H9 (cell line): ENCODE data around the gene STIL. TPM values are rescaled to one million over a fixed set of nuclear protein-coding genes. Genes with fewer than 3 reads are reported as not detected.

Experiments
- DNase-seq: peaks from one replicate; pipeline ENCODE4 v3.0.0-alpha.2; 2017
- H2AFZ ChIP-seq: one replicate; pipeline ENCODE4 v1.6.1; 2013; ENCODE audit warnings: mild to moderate bottlenecking, low read length, control low read depth, moderate library complexity
- H2AK5ac ChIP-seq: 2 replicates; pipeline ENCODE4 v1.6.1; 2013; ENCODE audit warnings: low read length, control low read depth, mixed read lengths; ENCODE audit not compliant: insufficient read length
- H2BK120ac ChIP-seq: one replicate; pipeline ENCODE4 v1.6.1; 2013; ENCODE audit warnings: low read depth, mild to moderate bottlenecking, low read length, control low read depth, inconsistent platforms; ENCODE audit not compliant: poor library complexity, severe bottlenecking
- H2BK12ac ChIP-seq: 2 replicates; pipeline ENCODE4 v1.6.1; 2013; ENCODE audit warnings: low read length, control low read depth, mixed read lengths, low read depth; ENCODE audit not compliant: insufficient read length
- H2BK15ac ChIP-seq: 2 replicates; pipeline ENCODE4 v1.6.1; 2013; ENCODE audit warnings: low read depth, low read length, control low read depth
- H2BK20ac ChIP-seq: one replicate; pipeline ENCODE4 v1.6.1; 2013; ENCODE audit warnings: low read depth, mild to moderate bottlenecking, low read length, control low read depth, inconsistent platforms; ENCODE audit not compliant: poor library complexity, severe bottlenecking
- H2BK5ac ChIP-seq: 2 replicates; pipeline ENCODE4 v1.6.1; 2013; ENCODE audit warnings: low read length, control low read depth, mixed read lengths; ENCODE audit not compliant: insufficient read length
- H3K14ac ChIP-seq: 2 replicates; pipeline ENCODE4 v1.6.1; 2013; ENCODE audit warnings: low read length, control low read depth; ENCODE audit not compliant: insufficient read depth
- H3K18ac ChIP-seq: 2 replicates; pipeline ENCODE4 v1.6.1; 2013; ENCODE audit warnings: low read depth, mild to moderate bottlenecking, mixed read lengths, low read length, control low read depth; ENCODE audit not compliant: insufficient read length
- H3K23ac ChIP-seq: 2 replicates; pipeline ENCODE4 v1.6.1; 2013; ENCODE audit warnings: low read length, control low read depth, mixed read lengths, low read depth; ENCODE audit not compliant: insufficient read length
- H3K23me2 ChIP-seq: 2 replicates; pipeline ENCODE4 v1.6.1; 2013; ENCODE audit warnings: low read depth, mild to moderate bottlenecking, mixed read lengths, low read length, control low read depth; ENCODE audit not compliant: insufficient read length, poor library complexity, severe bottlenecking
- H3K27ac ChIP-seq: 2 replicates; pipeline ENCODE4 v1.5.1; 2013; ENCODE audit warnings: low read length, control low read depth, mixed read lengths, low read depth; ENCODE audit not compliant: insufficient read length
- H3K27me3 ChIP-seq: 2 replicates; pipeline ENCODE4 v1.6.1; 2013; ENCODE audit warnings: low read length, control low read depth, inconsistent platforms; ENCODE audit not compliant: insufficient read depth
- H3K4ac ChIP-seq: 2 replicates; pipeline ENCODE4 v1.6.1; 2013; ENCODE audit warnings: low read depth, mild to moderate bottlenecking, control low read depth, inconsistent platforms, low read length, moderate library complexity
- H3K4me1 ChIP-seq: 2 replicates; pipeline ENCODE4 v1.6.1; 2013; ENCODE audit warnings: low read length, control low read depth, inconsistent platforms; ENCODE audit not compliant: insufficient read depth
- H3K4me2 ChIP-seq: 2 replicates; pipeline ENCODE4 v1.6.1; 2013; ENCODE audit warnings: low read length, control low read depth, mixed read lengths; ENCODE audit not compliant: insufficient read length, insufficient read depth
- H3K56ac ChIP-seq: 2 replicates; pipeline ENCODE4 v1.6.1; 2013; ENCODE audit warnings: low read depth, mild to moderate bottlenecking, mixed read lengths, low read length, control low read depth; ENCODE audit not compliant: insufficient read length
- H3K79me1 ChIP-seq: 2 replicates; pipeline ENCODE4 v1.6.1; 2013; ENCODE audit warnings: low read depth, mild to moderate bottlenecking, moderate library complexity, low read length, control low read depth, inconsistent platforms; ENCODE audit not compliant: insufficient read depth, poor library complexity, severe bottlenecking
- H3K79me2 ChIP-seq: 2 replicates; pipeline ENCODE4 v1.6.1; 2013; ENCODE audit warnings: low read length, control low read depth, inconsistent platforms; ENCODE audit not compliant: insufficient read depth
- H3K9ac ChIP-seq: 2 replicates; pipeline ENCODE4 v1.6.1; 2013; ENCODE audit warnings: low read length, control low read depth, mixed read lengths; ENCODE audit not compliant: insufficient read length; ENCODE audit errors: extremely low read depth
- H3K9me3 ChIP-seq: one replicate; pipeline ENCODE4 v1.6.1; 2013; ENCODE audit warnings: low read depth, low read length, inconsistent platforms; ENCODE audit not compliant: control insufficient read depth
- H3T11ph ChIP-seq: one replicate; pipeline ENCODE4 v1.6.1; 2013; ENCODE audit warnings: mild to moderate bottlenecking, low read length, control low read depth, inconsistent platforms
- H4K20me1 ChIP-seq: one replicate; pipeline ENCODE4 v1.6.1; 2013; ENCODE audit not compliant: control insufficient read depth, insufficient read length, insufficient read depth
- H4K5ac ChIP-seq: 2 replicates; pipeline ENCODE4 v1.6.1; 2013; ENCODE audit warnings: low read depth, mild to moderate bottlenecking, mixed read lengths, low read length, control low read depth; ENCODE audit not compliant: insufficient read length
- H4K8ac ChIP-seq: replicated peaks from 2 replicates; pipeline ENCODE4 v1.6.1; 2013; ENCODE audit warnings: low read length, control low read depth, mixed read lengths, low read depth; ENCODE audit not compliant: insufficient read length
- H4K91ac ChIP-seq: 2 replicates; pipeline ENCODE4 v1.6.1; 2013; ENCODE audit warnings: low read depth, mild to moderate bottlenecking, moderate library complexity, mixed read lengths, low read length, control low read depth; ENCODE audit not compliant: insufficient read length
- H3K27ac Mint-ChIP-seq, 3 experiments: 2 replicates in 2 of 3; 3 replicates in 1 of 3; pipeline ENCODE4 v1.8.0; 2020 to 2021; ENCODE audit warnings: mixed read lengths in 3 of 3, mild to moderate bottlenecking in 1 of 3, moderate library complexity in 1 of 3
- H3K27me3 Mint-ChIP-seq: 2 replicates; pipeline ENCODE4 v1.8.0; 2021; ENCODE audit warnings: low read depth, mild to moderate bottlenecking, moderate library complexity, mixed read lengths
- H3K36me3 Mint-ChIP-seq, 3 experiments: 2 replicates in 2 of 3; 3 replicates in 1 of 3; pipeline ENCODE4 v1.8.0; 2020 to 2021; ENCODE audit warnings: low read depth in 3 of 3, mixed read lengths in 3 of 3; ENCODE audit not compliant: insufficient read depth in 1 of 3
- H3K4me1 Mint-ChIP-seq, 2 experiments: 2 replicates each; pipeline ENCODE4 v1.8.0; 2020; ENCODE audit warnings: mixed read lengths in 2 of 2
- H3K4me3 Mint-ChIP-seq, 2 experiments: 2 replicates in 1 of 2; 3 replicates in 1 of 2; pipeline ENCODE4 v1.8.0; 2020 to 2021; ENCODE audit warnings: mild to moderate bottlenecking in 2 of 2, mixed read lengths in 2 of 2, moderate library complexity in 1 of 2
- H3K9me3 Mint-ChIP-seq, 2 experiments: 2 replicates in 1 of 2; 3 replicates in 1 of 2; pipeline ENCODE4 v1.8.0; 2020; ENCODE audit warnings: mild to moderate bottlenecking in 2 of 2, mixed read lengths in 2 of 2, moderate library complexity in 1 of 2
- CTCF ChIP-seq: fragments of 200-600 bp; sonication (generic); conservative IDR thresholded peaks from 3 replicates; pipeline ENCODE4 v1.8.0; 2021; ENCODE audit warnings: antibody characterized with exemption, mild to moderate bottlenecking
- WGBS: extraction: QIAGEN DNeasy Blood & Tissue Kit; methylation state at CpG from one replicate; pipeline ENCODE4 v1.1.7; 2013; ENCODE audit warnings: missing lambda C conversion rate, low lambda C conversion rate, mixed read lengths; ENCODE audit not compliant: insufficient read length; ENCODE audit errors: extremely low coverage; 5-methylcytosine and 5-hydroxymethylcytosine counted together
- total RNA-seq: library from RNA; stranded (reverse); gene quantifications from 2 replicates; pipeline ENCODE4 v1.2.1, GENCODE V29; 2021

Gene STIL
- total RNA-seq, 1 experiment from 2014 or later: 26.6 TPM

- H4K8ac ChIP-seq: no peak overlapping the region
- no peaks in the 10 kb centered on the region for H3K79me1 ChIP-seq
- no peak overlapping the region for H3K14ac ChIP-seq
- no peak overlapping the region for H3K9ac ChIP-seq
- no peak overlapping the region for H2BK120ac ChIP-seq
- H3T11ph ChIP-seq: no peak overlapping the region
- no peaks in the 10 kb centered on the region; the same call in 1 of the 2 replicates for H3K4me1 ChIP-seq
- no peak overlapping the region for H3K27ac ChIP-seq
- no peaks in the 10 kb centered on the region for H3K79me2 ChIP-seq
- H2AK5ac ChIP-seq: no peak overlapping the region
- H3K9me3 ChIP-seq: no peaks in the 10 kb centered on the region
- H3K18ac ChIP-seq: no peak overlapping the region
- peak overlapping the region; percentile 65 for H3K4me2 ChIP-seq
- no peak overlapping the region for H3K23ac ChIP-seq
- no CpG with 5 or more reads among the region's 12 CpGs for WGBS
- Mint-ChIP-seq H3K27me3 (peaks cover 81% of the 10 kb centered on the region), H3K27ac (no peak overlapping the region), H3K9me3 (peaks cover 0 to 7% of the 10 kb centered on the region in 2 experiments; a peak in 2 of 5 replicates), H3K4me3 (peak overlapping the region in 1 of 2 experiments; percentile 79; a peak in 1 of 5 replicates), H3K4me1 (peaks cover 35 to 54% of the 10 kb centered on the region in 2 experiments), H3K36me3 (peaks cover 0 to 3% (median 0%) of the 10 kb centered on the region in 3 experiments; a peak in 2 of 7 replicates)
- H4K20me1 ChIP-seq: peaks cover 2% of the 10 kb centered on the region
- H2AFZ ChIP-seq: no peak overlapping the region
- no peak overlapping the region for H2BK20ac ChIP-seq
- no peak overlapping the region for H4K5ac ChIP-seq
- H4K91ac ChIP-seq: no peak overlapping the region
- peaks cover 96% of the 10 kb centered on the region for H3K27me3 ChIP-seq
- H2BK15ac ChIP-seq: no peak overlapping the region
- no peak for TF ChIP-seq CTCF
- no peak overlapping the region for H2BK12ac ChIP-seq
- peaks cover 18% of the 10 kb centered on the region for H3K23me2 ChIP-seq
- H2BK5ac ChIP-seq: no peak overlapping the region
- H3K56ac ChIP-seq: no peak overlapping the region
- DNase-seq: no peak
- no peak overlapping the region for H3K4ac ChIP-seq
These were observed 85.3 kb downstream of the STIL start for GRCh38 chr1:47228644-47229030.
